NB4 (cell line): ENCODE data around the gene FTCD.

Experiments used
- DNase-seq: peaks from one replicate; pipeline ENCODE4 v3.0.0; 2010; ENCODE audit warnings: low read depth
- H3K4me3 ChIP-seq: one replicate; pipeline ENCODE4 v1.5.1; 2011; ENCODE audit warnings: mild to moderate bottlenecking, low read depth, low read length, moderate library complexity
- CTCF ChIP-seq: IDR thresholded peaks from one replicate; pipeline ENCODE4 v1.5.1; 2012; ENCODE audit warnings: low read depth, low read length
- MAX ChIP-seq: IDR thresholded peaks from 2 replicates; pipeline ENCODE4 v1.6.1; 2011; ENCODE audit warnings: low read depth, low read length
- MYC ChIP-seq: IDR thresholded peaks from 2 replicates; pipeline ENCODE4 v1.6.1; 2011; ENCODE audit warnings: low read depth, low read length
- POLR2A ChIP-seq: IDR thresholded peaks from 2 replicates; pipeline ENCODE4 v1.6.1; 2011; ENCODE audit warnings: mild to moderate bottlenecking; ENCODE audit not compliant: insufficient read length; ENCODE audit errors: extremely low read depth

The FTCD gene

GRCh38 chr21:46137908-46138307, 17.5 kb downstream of the FTCD start:
- H3K4me3 ChIP-seq: no peak overlapping the region
- TF ChIP-seq CTCF (no peak), MYC (no peak), POLR2A (no peak)
- DNase-seq: no peak

- no peak for DNase-seq
- TF ChIP-seq POLR2A: no peak
- TF ChIP-seq MYC: no peak
- no peak for TF ChIP-seq MAX
- no peak for TF ChIP-seq CTCF
- H3K4me3 ChIP-seq: no peak overlapping the region
These were observed 18.5 kb downstream of the FTCD start for GRCh38 chr21:46136739-46137349.

- DNase-seq: no peak
- no peak overlapping the region for H3K4me3 ChIP-seq
- TF ChIP-seq POLR2A (no peak), CTCF (no peak), MYC (no peak), MAX (no peak)
These were observed 19.5 kb downstream of the FTCD start for GRCh38 chr21:46135782-46136395.

GRCh38 chr21:46131838-46132651, 23.3 kb downstream of the FTCD start:
- H3K4me3 ChIP-seq: no peak overlapping the region
- no peak for DNase-seq
- TF ChIP-seq MAX (no peak), MYC (no peak), POLR2A (no peak), CTCF (no peak)

GRCh38 chr21:46131588-46131837, 23.9 kb downstream of the FTCD start:
- DNase-seq: no peak
- TF ChIP-seq MAX: no peak
- no peak for TF ChIP-seq MYC
- no peak for TF ChIP-seq POLR2A
- TF ChIP-seq CTCF: no peak
- no peak overlapping the region for H3K4me3 ChIP-seq
